DMS153 treated with DMSO at 0.1 percent for 48 hours (cell line): ENCODE data around the gene RRM1.
"Not testable (repeated sequence)": the region's sequence is repeated elsewhere in the genome, so short reads cannot be mapped to it uniquely, and the experiment has no call there.

Experiments
- DNase-seq: peaks from one replicate; lab custom pipeline; 2025; ENCODE audit not compliant: unreplicated experiment; lab: John Stamatoyannopoulos, UW

Gene RRM1

GRCh38 chr11:4076774-4077173, 17.8 kb upstream of the RRM1 start:
- no peak for DNase-seq

GRCh38 chr11:4083198-4083597, 11.4 kb upstream of the RRM1 start:
- no peak for DNase-seq

GRCh38 chr11:4084406-4085125, 10.0 kb upstream of the RRM1 start:
- no peak for DNase-seq

- no peak for DNase-seq
Observed at GRCh38 chr11:4085575-4085974, 9.0 kb upstream of the RRM1 start.

- no peak for DNase-seq
Observed at GRCh38 chr11:4086575-4087353, 7.8 kb upstream of the RRM1 start.

- DNase-seq: no peak
Observed at GRCh38 chr11:4087551-4087950, 7.0 kb upstream of the RRM1 start.

- no peak for DNase-seq
Observed at GRCh38 chr11:4090258-4090657, 4.3 kb upstream of the RRM1 start.

- DNase-seq: no peak
Observed at GRCh38 chr11:4092026-4092425, 2.6 kb upstream of the RRM1 start.

GRCh38 chr11:4093519-4094347, 866 bp upstream of the RRM1 start:
- no peak for DNase-seq

GRCh38 chr11:4095509-4096230, 1.1 kb downstream of the RRM1 start:
- no peak for DNase-seq

- no peak for DNase-seq
Observed at GRCh38 chr11:4098026-4098621, 3.5 kb downstream of the RRM1 start.

GRCh38 chr11:4102711-4103110, 8.1 kb downstream of the RRM1 start:
- DNase-seq: no peak

GRCh38 chr11:4103269-4103668, 8.7 kb downstream of the RRM1 start:
- DNase-seq: no peak

- DNase-seq: no peak
Observed at GRCh38 chr11:4105916-4106315, 11.3 kb downstream of the RRM1 start.

- DNase-seq: no peak
Observed at GRCh38 chr11:4111834-4112233, 17.2 kb downstream of the RRM1 start.

- no peak for DNase-seq
Observed at GRCh38 chr11:4115128-4115527, 20.5 kb downstream of the RRM1 start.

- DNase-seq: no peak
Observed at GRCh38 chr11:4118107-4118506, 23.5 kb downstream of the RRM1 start.

GRCh38 chr11:4123218-4123617, 28.6 kb downstream of the RRM1 start:
- DNase-seq: no peak

- DNase-seq: no peak
Observed at GRCh38 chr11:4125141-4125540, 30.5 kb downstream of the RRM1 start.

- DNase-seq: no peak
Observed at GRCh38 chr11:4127357-4127756, 32.8 kb downstream of the RRM1 start.

GRCh38 chr11:4130219-4130618, 35.6 kb downstream of the RRM1 start:
- not testable (repeated sequence) for DNase-seq
